ENCODE results near the gene RNF14. TPM values are rescaled to one million over a fixed set of nuclear protein-coding genes. Genes with fewer than 3 reads are reported as not detected.
A peak's percentile ranks its signal among the peaks of the same experiment; 100 is the strongest.

RNF14 gene
- total and polyA plus RNA-seq, 2 experiments from 2014 or later, result 48.2 to 53.0 TPM

DNA sequence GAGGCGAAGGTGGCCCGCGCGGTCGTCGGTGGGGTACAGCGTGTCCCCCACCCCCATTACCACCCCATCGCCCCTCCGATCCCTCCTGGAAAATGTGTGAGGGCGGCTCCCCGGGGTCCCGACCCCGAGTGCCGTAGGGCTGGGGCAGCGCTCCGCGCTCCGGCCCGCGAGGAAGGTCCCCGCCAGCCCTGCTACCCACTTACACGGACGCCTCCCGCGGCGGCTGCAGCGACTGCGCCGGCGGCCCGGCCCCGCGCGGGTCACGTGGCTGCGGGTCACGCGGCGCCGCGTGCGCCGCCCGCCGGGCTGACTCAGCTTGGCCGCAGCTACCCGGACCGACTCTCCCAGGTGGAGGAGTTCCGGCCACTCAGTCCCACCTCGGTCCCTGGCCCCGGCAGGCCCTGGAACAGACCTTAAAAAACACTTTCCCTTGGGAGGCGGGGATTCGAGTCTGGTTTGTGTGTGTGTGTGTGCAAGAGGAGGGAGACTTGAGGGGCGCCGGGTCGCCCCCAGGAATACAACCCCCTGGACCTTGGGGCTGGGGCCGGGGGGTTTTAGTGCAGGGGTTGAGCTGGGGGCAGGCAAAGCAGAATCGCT lies 44.0 kb downstream of the RNF14 start, which contains the start of gene GNPDA1:
TSS of gene GNPDA1 (minus strand) at position 236 of the 597 bp plus-strand sequence. CDS start 992 bp downstream, outside the sequence.
- Histone ChIP-seq H3K4me3 (peak within 1 kb of the TSS; percentile 73), H3K4me1 (ENCODE audit: insufficient read depth) (no peaks in the 10 kb centered on the region), H4K20me1 (ENCODE audit: insufficient read depth, poor library complexity, severe bottlenecking) (no peaks in the 10 kb centered on the region), H3K27ac (peak within 1 kb of the TSS; percentile 86), H3K27me3 (no peaks in the 10 kb centered on the region), H3K9me2 (replicated peaks; ENCODE audit: insufficient read depth) (no peaks in the 10 kb centered on the region), H3K79me2 (peaks cover 4% of the 10 kb centered on the region), H2AFZ (peak within 1 kb of the TSS; percentile 92), H3K4me2 (peak within 1 kb of the TSS; percentile 88), H3K9me3 (ENCODE audit: low read depth) (no peaks in the 10 kb centered on the region), H3K36me3 (replicated peaks; ENCODE audit: insufficient read depth, low read depth) (no peaks in the 10 kb centered on the region)
- TF ChIP-seq EZH2 (IDR thresholded peaks at IDR 0.05; ENCODE audit: borderline replicate concordance) (no peak), CTCF (IDR thresholded peaks at IDR 0.05; ENCODE audit: poor library complexity) (no peak), EZH2phosphoT487 (IDR thresholded peaks at IDR 0.05; ENCODE audit: low read depth, severe bottlenecking, unreplicated experiment) (no peak)
- WGBS (ENCODE audit: low lambda C conversion rate, missing lambda C conversion rate), result 3% methylated on average over 58 of the region's 58 CpGs
- DNase-seq (ENCODE audit: low spot score), result peak; percentile 94

DNA sequence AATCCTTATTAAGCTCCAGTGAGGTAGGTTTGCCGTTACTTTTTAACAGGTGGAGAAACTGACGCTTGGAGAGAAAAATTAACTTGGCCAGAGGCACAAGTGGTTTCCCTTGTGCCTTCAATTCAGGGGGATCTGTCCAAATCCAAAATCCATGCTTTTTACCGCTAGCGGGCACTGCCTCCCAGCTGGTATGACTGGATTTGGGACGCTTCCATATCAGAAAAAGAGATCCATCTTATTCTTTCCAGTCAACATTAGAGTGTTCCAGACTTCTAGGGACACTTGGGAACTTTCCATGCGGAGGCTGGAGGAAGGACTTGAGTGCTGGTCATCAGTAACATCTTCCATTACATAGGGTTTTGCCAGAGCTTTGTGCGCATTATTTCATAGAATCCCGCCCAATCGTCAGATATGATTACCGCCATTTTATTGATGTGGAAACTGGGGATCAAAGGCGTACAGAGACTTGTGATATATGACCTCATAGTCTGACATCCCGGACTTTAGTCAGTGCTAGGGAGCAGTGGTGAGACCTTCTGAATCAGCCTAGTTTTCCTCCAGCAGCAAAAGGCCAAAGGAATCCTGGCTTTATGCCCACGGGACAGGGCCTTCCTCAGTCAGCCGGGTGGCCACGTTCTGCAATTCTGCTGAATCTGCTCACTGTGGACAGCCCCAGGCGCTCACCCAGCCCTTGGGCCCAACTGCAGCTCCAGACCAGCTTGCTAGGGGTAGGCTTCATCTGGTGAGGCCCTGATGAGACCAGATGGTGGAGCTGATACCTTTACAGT lies 45.0 kb downstream of the RNF14 start:
- H3K79me2 ChIP-seq, result peaks cover 4% of the 10 kb centered on the region
- H3K4me1 ChIP-seq (ENCODE audit: insufficient read depth), result no peaks in the 10 kb centered on the region
- no peaks in the 10 kb centered on the region for H3K27me3 ChIP-seq
- no peak overlapping the region for H2AFZ ChIP-seq
- peak overlapping the region; percentile 86 for H3K27ac ChIP-seq
- no peaks in the 10 kb centered on the region for H3K9me2 ChIP-seq (replicated peaks; ENCODE audit: insufficient read depth)
- no peaks in the 10 kb centered on the region for H3K36me3 ChIP-seq (replicated peaks; ENCODE audit: insufficient read depth, low read depth)
- 87% methylated on average over 16 of the region's 16 CpGs for WGBS (ENCODE audit: low lambda C conversion rate, missing lambda C conversion rate)
- no peak for TF ChIP-seq EZH2phosphoT487 (IDR thresholded peaks at IDR 0.05; ENCODE audit: low read depth, severe bottlenecking, unreplicated experiment)
- no peak for TF ChIP-seq EZH2 (IDR thresholded peaks at IDR 0.05; ENCODE audit: borderline replicate concordance)
- TF ChIP-seq CTCF (IDR thresholded peaks at IDR 0.05; ENCODE audit: poor library complexity), result no peak
- no peak overlapping the region for H3K4me3 ChIP-seq
- no peaks in the 10 kb centered on the region for H3K9me3 ChIP-seq (ENCODE audit: low read depth)
- H4K20me1 ChIP-seq (ENCODE audit: insufficient read depth, poor library complexity, severe bottlenecking), result no peaks in the 10 kb centered on the region
- DNase-seq (ENCODE audit: low spot score), result peak; percentile 61
- peak overlapping the region; percentile 88 for H3K4me2 ChIP-seq

- no peaks in the 10 kb centered on the region for H3K9me2 ChIP-seq (replicated peaks; ENCODE audit: insufficient read depth)
- no peaks in the 10 kb centered on the region for H3K27me3 ChIP-seq
- no peaks in the 10 kb centered on the region for H3K9me3 ChIP-seq (ENCODE audit: low read depth)
- WGBS (ENCODE audit: low lambda C conversion rate, missing lambda C conversion rate), result 43% methylated on average over 7 of the region's 7 CpGs
- no peak overlapping the region for H2AFZ ChIP-seq
- H3K4me3 ChIP-seq, result no peak overlapping the region
- H3K36me3 ChIP-seq (replicated peaks; ENCODE audit: insufficient read depth, low read depth), result no peaks in the 10 kb centered on the region
- H3K4me2 ChIP-seq, result no peak overlapping the region
- peak overlapping the region; percentile 86 for H3K27ac ChIP-seq
- peaks cover 4% of the 10 kb centered on the region for H3K79me2 ChIP-seq
- no peaks in the 10 kb centered on the region for H4K20me1 ChIP-seq (ENCODE audit: insufficient read depth, poor library complexity, severe bottlenecking)
- DNase-seq (ENCODE audit: low spot score), result peak; percentile 82
- no peaks in the 10 kb centered on the region for H3K4me1 ChIP-seq (ENCODE audit: insufficient read depth)
- peak; percentile 52 for TF ChIP-seq CTCF (IDR thresholded peaks at IDR 0.05; ENCODE audit: poor library complexity)
- TF ChIP-seq EZH2phosphoT487 (IDR thresholded peaks at IDR 0.05; ENCODE audit: low read depth, severe bottlenecking, unreplicated experiment), result no peak
- no peak for TF ChIP-seq EZH2 (IDR thresholded peaks at IDR 0.05; ENCODE audit: borderline replicate concordance)
Observed at GRCh38 chr5:142014911-142015584, 46.1 kb downstream of the RNF14 start.

Measured in hepatocyte (in vitro differentiated cells).